Measurements from ENCODE around the gene GPR162.

Gene GPR162

DNA sequence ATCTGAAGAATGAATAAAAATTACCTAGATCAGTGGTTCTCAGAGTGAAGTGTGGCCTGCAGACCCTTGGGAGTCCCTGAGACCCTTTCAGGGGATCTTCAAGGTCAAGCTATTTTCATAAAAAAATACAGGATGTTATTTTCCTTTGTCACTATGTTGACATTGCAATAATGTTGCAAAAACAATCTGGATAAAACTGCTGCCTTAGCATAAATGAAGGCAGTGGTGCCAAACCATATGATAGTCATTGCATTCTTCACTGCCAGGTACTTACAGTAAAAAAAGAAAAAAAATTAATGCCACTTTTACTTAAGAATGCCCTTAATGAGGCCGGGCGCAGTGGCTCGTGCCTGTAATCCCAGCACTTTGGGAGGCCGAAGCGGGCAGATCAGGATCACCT lies 34.3 kb upstream of the GPR162 start:
- no peak for DNase-seq

DNA sequence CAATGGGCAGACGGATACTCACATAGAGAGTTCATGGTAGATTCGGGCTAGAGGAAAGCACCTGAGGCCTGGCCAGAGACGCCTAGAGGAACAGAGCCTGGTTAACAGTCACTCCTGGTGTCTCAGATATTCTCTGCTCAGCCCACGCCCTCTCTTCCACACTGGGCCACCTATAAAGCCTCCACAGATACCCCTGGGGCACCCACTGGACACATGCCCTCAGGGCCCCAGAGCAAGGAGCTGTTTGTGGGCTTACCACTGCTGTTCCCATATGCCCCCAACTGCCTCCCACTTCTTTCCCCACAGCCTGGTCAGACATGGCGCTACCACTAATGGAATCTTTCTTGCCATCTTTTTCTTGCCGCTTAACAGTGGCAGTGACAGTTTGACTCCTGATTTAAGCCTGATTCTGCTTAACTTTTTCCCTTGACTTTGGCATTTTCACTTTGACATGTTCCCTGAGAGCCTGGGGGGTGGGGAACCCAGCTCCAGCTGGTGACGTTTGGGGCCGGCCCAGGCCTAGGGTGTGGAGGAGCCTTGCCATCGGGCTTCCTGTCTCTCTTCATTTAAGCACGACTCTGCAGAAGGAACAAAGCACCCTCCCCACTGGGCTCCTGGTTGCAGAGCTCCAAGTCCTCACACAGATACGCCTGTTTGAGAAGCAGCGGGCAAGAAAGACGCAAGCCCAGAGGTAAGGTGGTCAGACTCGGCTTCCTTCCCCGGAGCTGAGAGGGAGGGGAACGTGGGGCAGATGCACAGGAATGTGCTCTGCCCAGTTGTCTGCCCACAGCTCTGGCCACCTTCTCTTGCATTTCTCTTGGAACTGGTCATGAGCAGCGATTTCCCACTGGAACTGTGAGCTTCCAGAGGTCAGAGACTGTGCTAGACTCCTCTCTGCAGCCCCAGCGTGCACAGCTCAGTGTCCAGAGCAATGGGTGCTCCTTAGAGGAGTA lies 32.4 kb upstream of the GPR162 start, which contains the start of gene CD4:
Gene CD4, plus strand, starts transcription at position 557 of the 953 bp plus-strand sequence. CDS start 10,611 bp downstream, outside the sequence.
- peak; percentile 68 for DNase-seq

GRCh38 chr12:6790496-6791150 lies 31.0 kb upstream of the GPR162 start:
- no peak for DNase-seq

DNA sequence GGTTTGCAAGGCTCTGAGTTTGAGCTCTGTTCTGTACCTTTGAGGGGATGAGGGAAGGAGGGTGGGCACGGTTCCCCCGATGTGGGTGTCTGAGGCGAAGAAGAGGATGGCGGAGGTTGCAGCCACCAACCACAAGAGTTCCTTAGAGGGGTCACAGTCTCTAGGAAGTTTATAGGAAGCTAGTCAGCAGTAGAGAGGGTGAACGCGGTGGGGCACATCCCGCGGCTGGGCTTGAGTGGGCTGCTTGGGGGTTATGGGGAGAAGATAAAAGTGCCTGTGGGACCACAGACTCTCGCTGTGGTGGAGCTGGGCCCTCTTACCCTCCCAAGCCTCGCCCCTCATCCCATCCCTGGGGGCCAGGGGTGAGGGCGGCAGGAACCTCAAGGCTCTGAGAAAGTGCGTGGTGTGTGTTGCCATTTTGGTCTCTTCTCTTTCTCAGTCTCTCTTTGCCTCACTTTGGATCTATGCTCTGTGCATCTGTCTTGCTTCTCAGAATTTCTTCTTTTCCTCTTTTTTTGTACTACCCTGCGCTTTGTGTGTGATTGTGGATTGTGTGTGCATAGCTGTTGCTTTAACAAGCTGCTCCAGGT lies 29.6 kb upstream of the GPR162 start:
- DNase-seq = no peak

GRCh38 chr12:6792522-6793201 lies 29.0 kb upstream of the GPR162 start:
- peak; percentile 59 for DNase-seq

GRCh38 chr12:6795088-6795487 lies 26.5 kb upstream of the GPR162 start:
- DNase-seq = no peak

- DNase-seq = no peak
These were observed 25.0 kb upstream of the GPR162 start for GRCh38 chr12:6796576-6796975.

DNA sequence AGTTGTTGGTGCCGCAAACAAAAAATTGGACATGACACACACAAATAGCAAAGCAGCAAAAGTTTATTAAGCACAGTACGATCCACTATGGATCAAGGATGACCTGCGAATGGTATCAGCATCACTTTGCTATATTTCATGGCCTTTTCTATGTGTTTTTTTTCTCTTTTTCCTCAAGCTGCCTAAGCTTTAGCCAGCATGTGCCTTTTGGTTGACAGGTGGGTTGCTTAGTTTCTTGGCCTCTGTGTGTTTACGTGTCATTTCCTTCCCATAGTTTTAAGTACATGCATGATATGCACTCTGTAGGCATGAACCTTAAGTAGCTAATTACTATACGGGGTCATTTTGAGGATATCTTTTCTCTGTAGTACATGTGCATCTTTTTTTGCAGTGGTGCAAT lies 22.5 kb upstream of the GPR162 start:
- no peak for DNase-seq

DNA sequence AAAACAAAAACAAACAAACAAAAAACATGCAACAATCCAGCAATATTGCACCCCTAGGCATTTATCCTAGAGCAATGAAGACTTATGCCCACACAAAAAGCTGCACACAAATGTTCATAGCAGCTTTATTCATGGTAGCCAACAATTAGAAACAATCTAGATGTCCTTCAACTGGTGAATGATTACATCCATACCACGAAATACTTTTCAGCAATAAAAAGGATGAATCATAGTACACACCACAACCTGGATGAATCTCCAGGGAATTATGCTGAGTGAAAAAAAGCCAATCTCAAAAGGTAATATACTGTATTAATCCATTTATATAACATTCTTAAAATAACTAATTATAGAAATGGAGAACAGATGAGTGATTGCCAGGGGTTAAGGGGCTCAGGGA lies 14.5 kb upstream of the GPR162 start:
- no peak for DNase-seq

GRCh38 chr12:6809056-6809455 lies 12.6 kb upstream of the GPR162 start:
- DNase-seq = no peak

GRCh38 chr12:6810758-6811157 lies 10.9 kb upstream of the GPR162 start:
- no peak for DNase-seq

GRCh38 chr12:6813363-6813762 lies 8.3 kb upstream of the GPR162 start:
- DNase-seq = no peak

GRCh38 chr12:6816598-6816997 lies 5.0 kb upstream of the GPR162 start:
- DNase-seq = no peak

DNA sequence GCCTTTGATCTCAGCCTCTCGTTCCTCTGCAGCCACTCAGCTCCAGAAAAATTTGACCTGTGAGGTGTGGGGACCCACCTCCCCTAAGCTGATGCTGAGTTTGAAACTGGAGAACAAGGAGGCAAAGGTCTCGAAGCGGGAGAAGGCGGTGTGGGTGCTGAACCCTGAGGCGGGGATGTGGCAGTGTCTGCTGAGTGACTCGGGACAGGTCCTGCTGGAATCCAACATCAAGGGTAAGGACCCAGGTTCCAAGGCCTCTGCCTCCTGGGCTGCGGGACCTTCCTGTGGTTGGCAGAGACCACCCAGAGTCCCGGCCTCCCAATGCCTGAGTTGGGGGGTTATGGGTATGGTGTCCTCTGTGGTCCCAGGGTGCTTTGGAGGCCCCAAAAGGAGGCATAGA lies 4.5 kb upstream of the GPR162 start:
- no peak for DNase-seq

GRCh38 chr12:6817662-6818157 lies 3.9 kb upstream of the GPR162 start:
- DNase-seq = no peak

DNA sequence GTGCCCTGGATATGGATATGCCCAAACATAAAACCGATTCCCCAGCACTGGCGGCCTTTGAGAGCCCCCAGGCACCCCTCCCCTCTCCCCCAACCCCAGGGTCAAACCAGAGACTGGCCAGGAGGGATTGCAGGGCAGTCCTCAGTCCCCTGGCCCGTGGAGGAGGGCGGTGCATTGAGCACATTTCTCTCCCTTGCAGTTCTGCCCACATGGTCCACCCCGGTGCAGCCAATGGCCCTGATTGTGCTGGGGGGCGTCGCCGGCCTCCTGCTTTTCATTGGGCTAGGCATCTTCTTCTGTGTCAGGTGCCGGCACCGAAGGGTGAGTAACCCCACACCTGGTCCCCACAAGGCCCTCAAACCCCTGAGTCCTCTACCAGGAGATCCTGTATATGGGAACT lies 3.4 kb upstream of the GPR162 start:
- DNase-seq = no peak

- DNase-seq = no peak
These were observed 3.0 kb upstream of the GPR162 start for GRCh38 chr12:6818645-6819044.

GRCh38 chr12:6819106-6820030 lies 2.3 kb upstream of the GPR162 start:
- no peak for DNase-seq

DNA sequence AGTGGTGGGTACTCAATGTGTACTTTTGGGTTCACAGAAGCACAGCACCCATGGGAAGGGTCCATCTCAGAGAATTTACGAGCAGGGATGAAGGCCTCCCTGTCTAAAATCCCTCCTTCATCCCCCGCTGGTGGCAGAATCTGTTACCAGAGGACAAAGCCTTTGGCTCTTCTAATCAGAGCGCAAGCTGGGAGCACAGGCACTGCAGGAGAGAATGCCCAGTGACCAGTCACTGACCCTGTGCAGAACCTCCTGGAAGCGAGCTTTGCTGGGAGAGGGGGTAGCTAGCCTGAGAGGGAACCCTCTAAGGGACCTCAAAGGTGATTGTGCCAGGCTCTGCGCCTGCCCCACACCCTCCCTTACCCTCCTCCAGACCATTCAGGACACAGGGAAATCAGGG lies 1.5 kb upstream of the GPR162 start:
- no peak for DNase-seq

DNA sequence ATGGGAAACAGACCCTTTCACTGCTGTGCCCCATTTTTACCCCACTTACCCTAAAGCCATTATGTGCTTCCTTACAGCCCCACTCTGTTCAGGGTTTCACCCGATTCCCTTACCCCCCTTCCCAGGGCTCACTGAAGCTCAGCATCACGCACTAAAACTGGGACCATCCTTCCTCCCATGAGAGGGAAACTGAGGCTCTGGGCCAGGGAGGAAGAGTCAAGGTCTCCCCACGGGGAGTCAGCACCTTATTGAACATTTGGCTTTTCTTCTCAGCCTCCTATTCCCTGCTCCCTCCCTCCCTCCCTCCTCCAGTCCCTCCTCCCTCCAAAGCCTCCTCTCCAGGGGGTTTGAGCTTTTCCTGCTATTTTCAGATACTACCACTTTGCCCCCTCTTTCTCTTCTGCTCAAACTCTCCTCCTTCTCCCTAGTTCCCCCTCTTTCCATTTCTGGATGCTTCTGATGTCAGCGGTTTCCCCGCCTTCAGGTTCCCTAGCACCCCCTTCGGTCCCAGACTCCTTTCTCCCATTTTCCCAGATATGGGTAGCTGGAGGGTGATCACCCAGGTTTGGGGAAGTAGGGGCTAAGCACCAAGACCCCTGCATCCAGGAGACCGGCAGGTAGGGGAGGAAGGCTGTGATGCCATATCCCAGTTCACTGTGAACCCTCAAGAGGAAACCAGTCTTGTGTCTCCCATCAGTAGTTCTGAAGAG lies 960 bp downstream of the GPR162 start:
- no peak for DNase-seq
